Osteocyte (in vitro differentiated cells): Measurements from ENCODE around the gene SLC25A40. TPM values are rescaled to one million over a fixed set of nuclear protein-coding genes. Genes with fewer than 3 reads are reported as not detected.
A peak's percentile ranks its signal among the peaks of the same experiment; 100 is the strongest.

Experiments used
- DNase-seq: peaks from one replicate; pipeline ENCODE4 v3.0.0; 2021; ENCODE audit warnings: mixed read lengths; ENCODE audit not compliant: unreplicated experiment; ENCODE audit errors: extremely low spot score
- H3K27ac Mint-ChIP-seq: one replicate; pipeline ENCODE4 v1.8.0; 2021; ENCODE audit warnings: mild to moderate bottlenecking, mixed read lengths; ENCODE audit not compliant: unreplicated experiment
- H3K27me3 Mint-ChIP-seq: one replicate; pipeline ENCODE4 v1.8.0; 2021; ENCODE audit warnings: mixed read lengths; ENCODE audit not compliant: unreplicated experiment
- H3K36me3 Mint-ChIP-seq: one replicate; pipeline ENCODE4 v1.8.0; 2021; ENCODE audit warnings: mixed read lengths; ENCODE audit not compliant: unreplicated experiment
- H3K4me1 Mint-ChIP-seq: one replicate; pipeline ENCODE4 v1.8.0; 2021; ENCODE audit warnings: mixed read lengths; ENCODE audit not compliant: unreplicated experiment
- H3K4me3 Mint-ChIP-seq: one replicate; pipeline ENCODE4 v1.8.0; 2021; ENCODE audit warnings: mild to moderate bottlenecking, moderate library complexity, mixed read lengths; ENCODE audit not compliant: unreplicated experiment
- H3K9me3 Mint-ChIP-seq: one replicate; pipeline ENCODE4 v1.8.0; 2021; ENCODE audit warnings: mixed read lengths; ENCODE audit not compliant: unreplicated experiment
- CTCF ChIP-seq: fragments of 200-600 bp; sonication (generic); IDR thresholded peaks from 2 replicates; pipeline ENCODE4 v1.5.0; 2021; ENCODE audit warnings: antibody characterized with exemption, mild to moderate bottlenecking, moderate library complexity
- total RNA-seq: library from RNA; stranded (reverse); gene quantifications from 2 replicates; pipeline ENCODE4 v1.2.1, GENCODE V29; 2021

Gene SLC25A40
- total RNA-seq, 1 donor from 2014 or later: 19.8 TPM

- Mint-ChIP-seq H3K4me3 (no peak overlapping the region), H3K36me3 (no peaks in the 10 kb centered on the region)
- no peak for TF ChIP-seq CTCF
These were observed 59.8 kb downstream of the SLC25A40 start for GRCh38 chr7:87816389-87816788.

DNA sequence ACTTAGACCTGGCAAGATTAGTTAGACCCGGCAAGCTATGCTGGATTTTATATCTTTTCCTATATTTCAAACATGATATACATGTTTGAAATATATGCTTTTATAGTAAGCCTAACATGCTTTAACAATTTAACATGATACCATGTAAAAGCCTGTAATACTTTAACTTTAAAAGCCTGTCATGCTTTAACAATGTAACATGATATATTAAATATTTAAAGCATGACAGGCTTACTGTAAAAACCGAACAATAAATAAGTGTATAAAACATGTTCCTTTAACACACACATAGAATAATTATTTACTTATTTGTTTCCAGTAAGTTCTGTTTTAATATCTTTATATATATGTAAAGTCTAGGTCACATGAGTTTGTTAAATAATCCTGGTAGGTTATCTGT, 65.4 kb downstream of the SLC25A40 start:
- no peak overlapping the region for H3K27ac Mint-ChIP-seq
- no peaks in the 10 kb centered on the region for H3K4me1 Mint-ChIP-seq
- H3K4me3 Mint-ChIP-seq: no peak overlapping the region
- H3K36me3 Mint-ChIP-seq: no peaks in the 10 kb centered on the region
- no peaks in the 10 kb centered on the region for H3K9me3 Mint-ChIP-seq
- DNase-seq: no peak
- TF ChIP-seq CTCF: no peak
- H3K27me3 Mint-ChIP-seq: peaks cover 5% of the 10 kb centered on the region

More at GRCh38 chr7:87816389-87816788, 59.8 kb downstream of the SLC25A40 start:
- peaks cover 20% of the 10 kb centered on the region for H3K27me3 Mint-ChIP-seq
- H3K27ac Mint-ChIP-seq: no peak overlapping the region
- no peak for DNase-seq
- no peaks in the 10 kb centered on the region for H3K4me1 Mint-ChIP-seq
- peaks cover 5% of the 10 kb centered on the region for H3K9me3 Mint-ChIP-seq

DNA sequence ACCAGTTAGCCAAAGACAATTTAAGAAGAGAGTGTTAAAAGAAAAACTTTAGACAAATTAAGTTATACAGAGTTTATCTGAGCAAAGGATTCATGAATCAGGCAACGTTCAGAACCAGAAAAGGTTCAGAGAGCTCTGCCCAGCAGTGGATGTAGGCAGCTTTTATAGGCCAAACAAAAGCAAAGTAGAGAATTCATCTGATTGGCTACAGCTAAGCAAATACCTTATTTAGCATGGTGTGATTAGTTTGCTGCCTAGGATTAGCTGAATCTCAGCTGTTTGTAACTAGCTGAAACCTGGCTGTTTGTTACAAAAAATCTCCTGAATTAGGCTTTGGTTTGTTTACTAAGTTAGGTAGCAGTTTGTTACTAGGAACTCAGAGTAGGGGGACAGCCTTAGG, 66.0 kb downstream of the SLC25A40 start:
- DNase-seq: no peak
- Mint-ChIP-seq H3K36me3 (no peaks in the 10 kb centered on the region), H3K27ac (no peak overlapping the region), H3K9me3 (no peaks in the 10 kb centered on the region), H3K4me1 (no peaks in the 10 kb centered on the region), H3K27me3 (peaks cover 6% of the 10 kb centered on the region), H3K4me3 (no peak overlapping the region)
- TF ChIP-seq CTCF: no peak

DNA sequence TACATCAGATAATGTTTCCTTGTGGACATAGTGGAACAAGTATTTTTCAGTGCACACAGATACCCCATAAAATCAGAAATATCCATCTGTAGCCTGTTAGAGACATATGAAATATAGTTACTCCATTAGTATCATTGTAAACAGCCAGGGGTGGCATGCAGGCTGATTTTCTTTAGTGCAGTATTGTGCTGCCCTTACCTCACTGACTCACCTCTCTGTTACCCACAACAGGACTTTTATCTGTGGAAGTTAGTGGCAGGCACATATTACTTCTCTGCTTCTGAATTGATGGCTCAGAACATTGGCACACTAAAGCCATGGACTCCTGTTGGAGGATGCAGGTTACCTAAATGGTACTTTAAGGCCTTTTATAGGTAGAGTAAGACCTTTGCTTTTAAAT, 70.0 kb downstream of the SLC25A40 start:
- Mint-ChIP-seq H3K27me3 (peaks cover 13% of the 10 kb centered on the region), H3K4me1 (no peaks in the 10 kb centered on the region), H3K4me3 (no peak overlapping the region), H3K9me3 (no peaks in the 10 kb centered on the region), H3K36me3 (no peaks in the 10 kb centered on the region), H3K27ac (no peak overlapping the region)
- TF ChIP-seq CTCF: no peak
- no peak for DNase-seq

DNA sequence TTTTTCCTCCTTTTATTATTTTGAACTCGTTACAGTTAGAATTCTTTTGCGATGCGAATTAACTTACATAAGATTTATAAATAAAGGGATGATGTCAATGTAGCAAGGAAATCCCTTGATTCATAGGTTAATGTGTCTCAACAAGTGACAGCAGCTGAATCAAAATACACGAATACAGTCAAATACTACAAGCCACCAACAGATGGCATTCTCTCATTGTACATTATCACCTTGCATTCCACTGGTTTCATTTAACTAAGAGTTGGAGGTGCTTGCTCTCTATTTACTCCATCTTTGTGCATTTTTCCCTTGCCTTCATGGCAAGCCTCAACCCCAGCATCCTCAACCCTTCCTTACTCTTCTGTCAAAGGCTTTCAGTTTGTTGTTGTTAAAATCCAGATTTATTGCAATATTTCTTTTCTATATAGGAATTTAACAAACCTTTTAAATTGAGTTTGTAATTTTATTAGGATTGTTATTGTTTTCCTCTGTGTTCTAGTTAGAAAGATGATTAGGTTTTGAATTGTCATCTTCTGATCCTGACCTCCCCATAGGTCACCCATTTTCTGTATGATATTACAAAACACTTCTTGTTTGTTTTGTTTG, 78.3 kb downstream of the SLC25A40 start:
- Mint-ChIP-seq H3K36me3 (no peaks in the 10 kb centered on the region), H3K9me3 (peaks cover 12% of the 10 kb centered on the region), H3K27ac (no peak overlapping the region), H3K4me1 (no peaks in the 10 kb centered on the region), H3K27me3 (peaks cover 37% of the 10 kb centered on the region), H3K4me3 (no peak overlapping the region)
- DNase-seq: no peak
- peak; percentile 73 for TF ChIP-seq CTCF
